Liver (tissue), 3 donors: ENCODE measurements around the gene DISC1.

ENCODE experiments used
- EGR1 ChIP-seq, 2 donors: IDR thresholded peaks; 2 replicates each; pipeline ENCODE4 v1.6.1; 2016 to 2018; ENCODE audit warnings: antibody characterized with exemption in 2 of 2, low read depth in 2 of 2
- FOXA1 ChIP-seq: IDR thresholded peaks from 2 replicates; pipeline ENCODE4 v1.6.1; 2016; ENCODE audit warnings: antibody characterized with exemption
- GABPA ChIP-seq, 2 donors: IDR thresholded peaks in 1 of 2; conservative IDR thresholded peaks in 1 of 2; 2 replicates each; pipeline ENCODE4 v1.6.1; 2016; ENCODE audit warnings: antibody characterized with exemption in 2 of 2, mild to moderate bottlenecking in 1 of 2, moderate library complexity in 1 of 2
- JUND ChIP-seq, 2 donors: IDR thresholded peaks; 2 replicates each; pipeline ENCODE4 v1.6.1; 2016; ENCODE audit warnings: antibody characterized with exemption in 2 of 2
- RAD21 ChIP-seq, 2 donors: IDR thresholded peaks; 2 replicates each; pipeline ENCODE4 v1.6.1; 2016; ENCODE audit warnings: antibody characterized with exemption in 2 of 2, mild to moderate bottlenecking in 2 of 2
- RXRA ChIP-seq, 2 donors: IDR thresholded peaks; 2 replicates each; pipeline ENCODE4 v1.6.1; 2017 to 2018; ENCODE audit warnings: antibody characterized with exemption in 2 of 2, mild to moderate bottlenecking in 1 of 2
- SP1 ChIP-seq: IDR thresholded peaks from 2 replicates; pipeline ENCODE4 v1.6.1; 2018; ENCODE audit warnings: antibody characterized with exemption, mild to moderate bottlenecking
- TAF1 ChIP-seq: conservative IDR thresholded peaks from 2 replicates; pipeline ENCODE4 v1.6.1; 2016; ENCODE audit warnings: antibody characterized with exemption, mild to moderate bottlenecking
- YY1 ChIP-seq: IDR thresholded peaks from 2 replicates; pipeline ENCODE4 v1.6.1; 2016; ENCODE audit warnings: antibody characterized with exemption, mild to moderate bottlenecking
- TF ChIP-seq, protein P1 (sequence below): fragments of 150-350 bp; IDR thresholded peaks from 2 replicates; pipeline ENCODE4 v1.5.1; 2017; ENCODE audit warnings: improper control_type of control experiment, low read depth, low read length; ENCODE audit not compliant: missing input control
- TF ChIP-seq, protein P2 (sequence below): IDR thresholded peaks from 2 replicates; pipeline ENCODE4 v1.6.1; 2016; ENCODE audit warnings: antibody characterized with exemption
- TF ChIP-seq, protein P3 (sequence below): IDR thresholded peaks from 2 replicates; pipeline ENCODE4 v1.6.1; 2016; ENCODE audit warnings: antibody characterized with exemption, mild to moderate bottlenecking
- TF ChIP-seq, protein P4 (sequence below): IDR thresholded peaks from 2 replicates; pipeline ENCODE4 v1.6.1; 2016; ENCODE audit warnings: antibody characterized with exemption
- TF ChIP-seq, protein P5 (sequence below): IDR thresholded peaks from 2 replicates; pipeline ENCODE4 v1.6.1; 2016; ENCODE audit warnings: antibody characterized with exemption
- donor health status: healthy.
- donor health status: healthy.

DNA sequence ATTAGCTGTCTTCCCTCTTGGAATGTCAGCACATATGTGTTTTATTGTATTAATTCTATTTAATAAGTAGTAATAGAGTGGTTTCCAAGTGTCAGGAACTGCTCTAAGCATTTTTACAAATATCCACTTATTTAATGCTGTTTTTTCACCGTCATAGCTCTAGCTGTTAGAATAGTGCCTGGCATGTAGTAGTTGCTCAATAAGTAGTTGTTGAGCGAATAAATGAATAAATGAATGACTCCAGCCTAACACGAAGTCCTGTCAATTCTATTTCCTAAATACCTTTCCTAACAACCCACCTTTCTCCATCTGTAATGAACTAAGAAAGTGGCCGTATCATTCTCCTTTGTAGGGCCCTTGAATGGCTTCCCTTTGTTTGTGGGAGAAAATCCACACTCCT lies 312.5 kb downstream of the DISC1 start:
- TF ChIP-seq, protein P1, sequence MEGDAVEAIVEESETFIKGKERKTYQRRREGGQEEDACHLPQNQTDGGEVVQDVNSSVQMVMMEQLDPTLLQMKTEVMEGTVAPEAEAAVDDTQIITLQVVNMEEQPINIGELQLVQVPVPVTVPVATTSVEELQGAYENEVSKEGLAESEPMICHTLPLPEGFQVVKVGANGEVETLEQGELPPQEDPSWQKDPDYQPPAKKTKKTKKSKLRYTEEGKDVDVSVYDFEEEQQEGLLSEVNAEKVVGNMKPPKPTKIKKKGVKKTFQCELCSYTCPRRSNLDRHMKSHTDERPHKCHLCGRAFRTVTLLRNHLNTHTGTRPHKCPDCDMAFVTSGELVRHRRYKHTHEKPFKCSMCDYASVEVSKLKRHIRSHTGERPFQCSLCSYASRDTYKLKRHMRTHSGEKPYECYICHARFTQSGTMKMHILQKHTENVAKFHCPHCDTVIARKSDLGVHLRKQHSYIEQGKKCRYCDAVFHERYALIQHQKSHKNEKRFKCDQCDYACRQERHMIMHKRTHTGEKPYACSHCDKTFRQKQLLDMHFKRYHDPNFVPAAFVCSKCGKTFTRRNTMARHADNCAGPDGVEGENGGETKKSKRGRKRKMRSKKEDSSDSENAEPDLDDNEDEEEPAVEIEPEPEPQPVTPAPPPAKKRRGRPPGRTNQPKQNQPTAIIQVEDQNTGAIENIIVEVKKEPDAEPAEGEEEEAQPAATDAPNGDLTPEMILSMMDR = no peak
- TF ChIP-seq, protein P2, sequence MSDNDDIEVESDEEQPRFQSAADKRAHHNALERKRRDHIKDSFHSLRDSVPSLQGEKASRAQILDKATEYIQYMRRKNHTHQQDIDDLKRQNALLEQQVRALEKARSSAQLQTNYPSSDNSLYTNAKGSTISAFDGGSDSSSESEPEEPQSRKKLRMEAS = no peak
- TF ChIP-seq JUND (IDR thresholded peaks at IDR 0.05) (no peak), RAD21 (IDR thresholded peaks at IDR 0.05) (no peak), GABPA (IDR thresholded peaks at IDR 0.05 in 1 of 2, conservative IDR thresholded peaks at IDR 0.05 in 1 of 2) (no peak), SP1 (no peak), EGR1 (IDR thresholded peaks at IDR 0.05; ENCODE audit: low read depth in 2 of 2) (no peak), YY1 (no peak), TAF1 (no peak), FOXA1 (no peak), RXRA (IDR thresholded peaks at IDR 0.05) (no peak)
- TF ChIP-seq, protein P3, sequence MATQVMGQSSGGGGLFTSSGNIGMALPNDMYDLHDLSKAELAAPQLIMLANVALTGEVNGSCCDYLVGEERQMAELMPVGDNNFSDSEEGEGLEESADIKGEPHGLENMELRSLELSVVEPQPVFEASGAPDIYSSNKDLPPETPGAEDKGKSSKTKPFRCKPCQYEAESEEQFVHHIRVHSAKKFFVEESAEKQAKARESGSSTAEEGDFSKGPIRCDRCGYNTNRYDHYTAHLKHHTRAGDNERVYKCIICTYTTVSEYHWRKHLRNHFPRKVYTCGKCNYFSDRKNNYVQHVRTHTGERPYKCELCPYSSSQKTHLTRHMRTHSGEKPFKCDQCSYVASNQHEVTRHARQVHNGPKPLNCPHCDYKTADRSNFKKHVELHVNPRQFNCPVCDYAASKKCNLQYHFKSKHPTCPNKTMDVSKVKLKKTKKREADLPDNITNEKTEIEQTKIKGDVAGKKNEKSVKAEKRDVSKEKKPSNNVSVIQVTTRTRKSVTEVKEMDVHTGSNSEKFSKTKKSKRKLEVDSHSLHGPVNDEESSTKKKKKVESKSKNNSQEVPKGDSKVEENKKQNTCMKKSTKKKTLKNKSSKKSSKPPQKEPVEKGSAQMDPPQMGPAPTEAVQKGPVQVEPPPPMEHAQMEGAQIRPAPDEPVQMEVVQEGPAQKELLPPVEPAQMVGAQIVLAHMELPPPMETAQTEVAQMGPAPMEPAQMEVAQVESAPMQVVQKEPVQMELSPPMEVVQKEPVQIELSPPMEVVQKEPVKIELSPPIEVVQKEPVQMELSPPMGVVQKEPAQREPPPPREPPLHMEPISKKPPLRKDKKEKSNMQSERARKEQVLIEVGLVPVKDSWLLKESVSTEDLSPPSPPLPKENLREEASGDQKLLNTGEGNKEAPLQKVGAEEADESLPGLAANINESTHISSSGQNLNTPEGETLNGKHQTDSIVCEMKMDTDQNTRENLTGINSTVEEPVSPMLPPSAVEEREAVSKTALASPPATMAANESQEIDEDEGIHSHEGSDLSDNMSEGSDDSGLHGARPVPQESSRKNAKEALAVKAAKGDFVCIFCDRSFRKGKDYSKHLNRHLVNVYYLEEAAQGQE = no peak
- TF ChIP-seq, protein P4, sequence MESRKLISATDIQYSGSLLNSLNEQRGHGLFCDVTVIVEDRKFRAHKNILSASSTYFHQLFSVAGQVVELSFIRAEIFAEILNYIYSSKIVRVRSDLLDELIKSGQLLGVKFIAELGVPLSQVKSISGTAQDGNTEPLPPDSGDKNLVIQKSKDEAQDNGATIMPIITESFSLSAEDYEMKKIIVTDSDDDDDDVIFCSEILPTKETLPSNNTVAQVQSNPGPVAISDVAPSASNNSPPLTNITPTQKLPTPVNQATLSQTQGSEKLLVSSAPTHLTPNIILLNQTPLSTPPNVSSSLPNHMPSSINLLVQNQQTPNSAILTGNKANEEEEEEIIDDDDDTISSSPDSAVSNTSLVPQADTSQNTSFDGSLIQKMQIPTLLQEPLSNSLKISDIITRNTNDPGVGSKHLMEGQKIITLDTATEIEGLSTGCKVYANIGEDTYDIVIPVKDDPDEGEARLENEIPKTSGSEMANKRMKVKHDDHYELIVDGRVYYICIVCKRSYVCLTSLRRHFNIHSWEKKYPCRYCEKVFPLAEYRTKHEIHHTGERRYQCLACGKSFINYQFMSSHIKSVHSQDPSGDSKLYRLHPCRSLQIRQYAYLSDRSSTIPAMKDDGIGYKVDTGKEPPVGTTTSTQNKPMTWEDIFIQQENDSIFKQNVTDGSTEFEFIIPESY = no peak
- TF ChIP-seq, protein P5, sequence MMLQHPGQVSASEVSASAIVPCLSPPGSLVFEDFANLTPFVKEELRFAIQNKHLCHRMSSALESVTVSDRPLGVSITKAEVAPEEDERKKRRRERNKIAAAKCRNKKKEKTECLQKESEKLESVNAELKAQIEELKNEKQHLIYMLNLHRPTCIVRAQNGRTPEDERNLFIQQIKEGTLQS = no peak
